GM12878 (cell line): Measurements from ENCODE around the gene TRIM47. TPM values are rescaled to one million over a fixed set of nuclear protein-coding genes. Genes with fewer than 3 reads are reported as not detected.

Experiments
- ATAC-seq: fragments of 200-7000 bp; cut with Tn5 transposase; 3 replicates; pipeline ENCODE4 v1.9.1; 2020; ENCODE audit warnings: mild to moderate bottlenecking, moderate library complexity
- BruUV-seq: library from RNA; stranded (reverse); fragments of 400-500 nt; replicated peaks from 2 replicates; lab custom pipeline; 2021; lab: Mats Ljungman, UMichigan
- CTCF ChIA-PET: fragments of 300-600 bp; sonication (Branson Sonifier 250); formaldehyde crosslinking; extraction: SDS; loops from one replicate; lab custom pipeline; 2021; ENCODE audit warnings: inconsistent platforms; lab: Yijun Ruan, JAX
- POLR2A ChIA-PET: fragments of 350-600 bp; formaldehyde crosslinking; extraction: SDS; loops from one replicate; lab custom pipeline; 2021; ENCODE audit warnings: inconsistent platforms; lab: Charles Lee
- RAD21 ChIA-PET: fragments of 300-600 bp; sonication (Branson Sonifier 250); formaldehyde crosslinking; loops from one replicate; lab custom pipeline; 2023; ENCODE audit warnings: antibody characterized with exemption; ENCODE audit not compliant: unreplicated experiment; lab: Charles Lee
- SMC1A ChIA-PET: fragments of 300-600 bp; sonication (Branson Sonifier 250); formaldehyde crosslinking; loops from one replicate; lab custom pipeline; 2023; ENCODE audit not compliant: unreplicated experiment, uncharacterized antibody; lab: Charles Lee
- DNase-seq: peaks from one replicate; pipeline ENCODE4 v3.0.0-alpha.2; 2011; ENCODE audit warnings: low read depth, low spot score
- FAIRE-seq: peaks from 3 replicates; lab custom pipeline; 2011; peaks lifted over from hg19 to GRCh38; lab: Jason Lieb, UNC
- H2AFZ ChIP-seq: 2 replicates; pipeline ENCODE4 v1.6.0; 2011; ENCODE audit warnings: low read depth, low read length, control low read depth; ENCODE audit not compliant: control insufficient read depth
- H3K27ac ChIP-seq: 2 replicates; pipeline ENCODE4 v1.5.1; 2011; ENCODE audit warnings: control low read depth; ENCODE audit not compliant: control insufficient read depth, insufficient read depth
- H3K27me3 ChIP-seq, 2 experiments: replicated peaks in 1 of 2; 2 replicates each; pipeline versions ENCODE4 v1.6.0 to v1.6.1; 2011; ENCODE audit warnings: low read length in 1 of 2; ENCODE audit not compliant: control insufficient read depth in 2 of 2, insufficient read depth in 2 of 2
- H3K36me3 ChIP-seq, 2 experiments: 2 replicates each; pipeline ENCODE4 v1.5.1; 2011; ENCODE audit warnings: low read length in 1 of 2; ENCODE audit not compliant: control insufficient read depth in 2 of 2, insufficient read depth in 2 of 2
- H3K4me1 ChIP-seq: 2 replicates; pipeline ENCODE4 v1.6.1; 2011; ENCODE audit warnings: mild to moderate bottlenecking, low read length, moderate library complexity, mixed read lengths; ENCODE audit not compliant: control insufficient read depth, insufficient read depth
- H3K4me2 ChIP-seq: 2 replicates; pipeline ENCODE4 v1.6.0; 2011; ENCODE audit warnings: control low read depth; ENCODE audit not compliant: control insufficient read depth, insufficient read depth
- H3K4me3 ChIP-seq: fragments of 200-600 bp; sonication (generic); 2 replicates; pipeline ENCODE4 v1.5.1; 2016
- H3K79me2 ChIP-seq: 2 replicates; pipeline ENCODE4 v1.6.0; 2011; ENCODE audit warnings: low read length; ENCODE audit not compliant: control insufficient read depth, insufficient read depth
- H3K9ac ChIP-seq: 2 replicates; pipeline ENCODE4 v1.8.0; 2011; ENCODE audit warnings: low read length, control low read depth, mixed read lengths; ENCODE audit not compliant: control insufficient read depth, insufficient read depth
- H3K9me3 ChIP-seq: replicated peaks from 3 replicates; pipeline ENCODE4 v1.5.1; 2011; ENCODE audit warnings: mild to moderate bottlenecking, low read length; ENCODE audit not compliant: control insufficient read depth, insufficient read depth
- H4K20me1 ChIP-seq: 2 replicates; pipeline ENCODE4 v1.6.0; 2011; ENCODE audit not compliant: control insufficient read depth, insufficient read depth
- BHLHE40 ChIP-seq, 2 experiments: fragments of 450-650 bp in 1 of 2; IDR thresholded peaks; 2 replicates each; pipeline ENCODE4 v1.6.1; 2011 to 2017; ENCODE audit warnings: low read depth in 2 of 2, borderline replicate concordance in 1 of 2, improper control_type of control experiment in 1 of 2, low read length in 1 of 2, mild to moderate bottlenecking in 1 of 2
- EP300 ChIP-seq, 2 experiments: fragments of 150-350 bp in 1 of 2; IDR thresholded peaks; 2 replicates each; pipeline ENCODE4 v1.6.1; 2011 to 2012; ENCODE audit warnings: low read depth in 2 of 2, low read length in 2 of 2, borderline replicate concordance in 1 of 2, improper control_type of control experiment in 1 of 2, inconsistent platforms in 1 of 2; ENCODE audit not compliant: control insufficient read depth in 1 of 2
- ETV6 ChIP-seq, 2 experiments: fragments of 450-650 bp in 1 of 2; IDR thresholded peaks in 1 of 2; conservative IDR thresholded peaks in 1 of 2; 2 replicates each; pipeline ENCODE4 v1.6.1; 2014; ENCODE audit warnings: antibody characterized with exemption in 1 of 2, borderline replicate concordance in 1 of 2, low read depth in 1 of 2, mild to moderate bottlenecking in 1 of 2, moderate library complexity in 1 of 2
- FOS ChIP-seq: IDR thresholded peaks from 3 replicates; pipeline ENCODE4 v1.6.1; 2011; ENCODE audit warnings: borderline replicate concordance; ENCODE audit not compliant: insufficient read length; ENCODE audit errors: extremely low read depth
- IRF3 ChIP-seq: fragments of 450-650 bp; IDR thresholded peaks from 2 replicates; pipeline ENCODE4 v1.6.1; 2014; ENCODE audit warnings: mild to moderate bottlenecking
- NR2C2 ChIP-seq: IDR thresholded peaks from 2 replicates; pipeline ENCODE4 v1.6.1; 2011; ENCODE audit warnings: borderline replicate concordance, low read depth; ENCODE audit not compliant: control insufficient read depth, insufficient read length
- RAD21 ChIP-seq: IDR thresholded peaks from 2 replicates; pipeline ENCODE4 v1.6.1; 2011; ENCODE audit warnings: mild to moderate bottlenecking, low read depth, low read length, moderate library complexity; ENCODE audit not compliant: insufficient read depth
- REST ChIP-seq: IDR thresholded peaks from 2 replicates; pipeline ENCODE4 v1.6.1; 2012; ENCODE audit warnings: mild to moderate bottlenecking, low read depth, low read length
- SPI1 ChIP-seq: IDR thresholded peaks from 2 replicates; pipeline ENCODE4 v1.6.1; 2011; ENCODE audit warnings: low read depth, mild to moderate bottlenecking, low read length, moderate library complexity, borderline replicate concordance; ENCODE audit not compliant: insufficient read depth
- TCF7 ChIP-seq: IDR thresholded peaks from 2 replicates; pipeline ENCODE4 v1.6.1; 2014; ENCODE audit warnings: antibody characterized with exemption, borderline replicate concordance
- ZNF687 ChIP-seq: fragments of 450-650 bp; IDR thresholded peaks from 2 replicates; pipeline ENCODE4 v1.6.1; 2017; ENCODE audit warnings: mild to moderate bottlenecking, moderate library complexity
- whole genome bisulfite sequencing: methylation state at CpG from one replicate; pipeline ENCODE4 v1.1.6; 2016; ENCODE audit warnings: low lambda C conversion rate; ENCODE audit not compliant: insufficient replicate concordance, insufficient coverage; ENCODE audit errors: missing lambda C conversion rate; 5-methylcytosine and 5-hydroxymethylcytosine counted together
- in situ Hi-C: fragments of 300-500 bp; cut with MboI; formaldehyde crosslinking; loops from 9 replicates; pipeline ENCODE4 v1.14.3; 2018; ENCODE audit warnings: mixed read lengths
- intact Hi-C: fragments of 100-400 bp; cut with micrococcal nuclease; formaldehyde crosslinking; loops from one replicate; pipeline ENCODE4 v1.14.2; 2022; ENCODE audit not compliant: unreplicated experiment
- polyA plus RNA-seq, 11 experiments: library from polyadenylated mRNA; depleted of rRNA in 4 of 11; unstranded in 6 of 11; stranded (reverse) in 5 of 11; fragments of >200 nt; fragmentation: Nextera tagmentation in 4 of 11; fragmentation: Illumina TruSeq in 1 of 11; extraction: Ambion mirVana in 4 of 11; extraction: Trizol in 1 of 11; gene quantifications; 1 replicate in 1 of 11; 2 replicates in 10 of 11; pipeline versions ENCODE4 v1.2.1 to v1.2.3, GENCODE V29; 2011 to 2016; ENCODE audit warnings: inconsistent platforms in 2 of 11, missing spikeins in 2 of 11, low read depth in 1 of 11
- total RNA-seq, 4 experiments: library from RNA; depleted of rRNA in 3 of 4; stranded (reverse); fragments of >200 nt in 3 of 4; fragmentation: Illumina TruSeq in 1 of 4; extraction: Trizol in 1 of 4; gene quantifications; 2 replicates each; pipeline versions ENCODE4 v1.2.1 to v1.2.3, GENCODE V29; 2013 to 2021

TRIM47 gene
- total and polyA plus RNA-seq, 10 of the 15 experiments (the other 5 are each of a cell fraction or from before 2014, with no cell fraction given), result 0.35 to 9.7 (median 5.3) TPM

- 0 out of 4 replicates have a peak, but pooled peaks of 1 of the 2 experiments have one; percentile 8 for TF ChIP-seq BHLHE40 (IDR thresholded peaks at IDR 0.05; ENCODE audit: borderline replicate concordance in 1 of 2, low read depth in 2 of 2, low read length in 1 of 2)
- TF ChIP-seq TCF7, result no peak
Measured at GRCh38 chr17:75864448-75864871, 13.9 kb downstream of the TRIM47 start (continued).

GRCh38 chr17:75861927-75862317 lies 16.5 kb downstream of the TRIM47 start:
- FAIRE-seq (no peak), DNase-seq (no peak), ATAC-seq (no peak)
- Histone ChIP-seq H3K9me3 (no peaks in the 10 kb centered on the region), H3K36me3 (no peaks in the 10 kb centered on the region), H2AFZ (no peak overlapping the region), H3K79me2 (no peaks in the 10 kb centered on the region), H3K9ac (no peak overlapping the region), H3K4me2 (no peak overlapping the region), H3K4me1 (peaks cover 33% of the 10 kb centered on the region), H4K20me1 (no peaks in the 10 kb centered on the region), H3K27ac (no peak overlapping the region), H3K4me3 (no peak overlapping the region), H3K27me3 (no peaks in the 10 kb centered on the region)
- intact Hi-C loops (no loop called here), in situ Hi-C loops (no loop called here)
- SMC1A ChIA-PET, result interaction anchor here (0.7 to 1.4 kb wide), 5 partner anchors 12 to 98 kb away, joined by 3 to 4 read pairs (median 3); partner anchors contain the start of gene TRIM47
- CTCF ChIA-PET, result interaction anchor here (0.7 to 9.4 kb wide), 14 partner anchors 9 to 109 kb away, joined by 3 to 117 read pairs (median 6); partner anchors contain the start of genes GALK1, MRPL38, TRIM47 and TRIM65
- WGBS, result 78% methylated on average over 9 of the region's 9 CpGs
- TF ChIP-seq EP300 (IDR thresholded peaks at IDR 0.05; ENCODE audit: borderline replicate concordance in 1 of 2, control insufficient read depth in 1 of 2, low read depth in 2 of 2, low read length in 2 of 2) (no peak), ZNF687 (no peak), FOS (no peak), IRF3 (no peak), SPI1 (no peak), REST (no peak), NR2C2 (no peak), ETV6 (conservative IDR thresholded peaks at IDR 0.05 in 1 of 2, IDR thresholded peaks at IDR 0.05 in 1 of 2; ENCODE audit: borderline replicate concordance in 1 of 2, low read depth in 1 of 2) (no peak), RAD21 (no peak)
- RAD21 ChIA-PET, result no interaction called here
- POLR2A ChIA-PET, result interaction anchor here (1.1 to 5.1 kb wide), 3 partner anchors 14 to 83 kb away, joined by 3 to 39 read pairs (median 3); partner anchors contain the start of gene UNC13D
- no TSS peak for BruUV-seq
